NOMO-1 treated with dmso at 0.1 percent for 144 hours (cell line): ENCODE measurements around the gene VEPH1.

Source experiments
- DNase-seq: peaks from one replicate; lab custom pipeline; 2025; ENCODE audit not compliant: unreplicated experiment; lab: John Stamatoyannopoulos, UW

Gene VEPH1

DNA sequence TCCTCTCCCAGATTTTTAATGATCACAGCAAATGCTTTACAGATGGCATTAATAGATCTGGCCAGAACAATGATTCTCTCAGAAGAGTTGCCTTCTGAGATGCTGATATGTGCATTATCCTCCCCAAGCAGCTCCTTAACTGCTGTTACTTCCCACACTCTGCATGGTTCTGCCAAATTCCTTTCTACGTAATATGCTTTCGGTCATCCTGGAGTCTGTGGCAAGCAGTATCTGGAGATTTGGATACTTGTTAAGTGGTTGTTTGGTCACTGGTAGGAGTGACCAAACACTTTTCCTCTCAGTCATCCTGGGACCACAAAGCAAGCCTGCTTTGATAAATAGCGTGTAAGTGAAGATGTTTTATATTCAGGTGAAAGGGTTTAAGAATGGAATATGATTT lies 272.1 kb downstream of the VEPH1 start:
- no peak for DNase-seq

GRCh38 chr3:157226173-157226847 lies 276.9 kb downstream of the VEPH1 start:
- peak; percentile 16 for DNase-seq

- no peak for DNase-seq
Observed at GRCh38 chr3:157225001-157225400, 278.2 kb downstream of the VEPH1 start.

DNA sequence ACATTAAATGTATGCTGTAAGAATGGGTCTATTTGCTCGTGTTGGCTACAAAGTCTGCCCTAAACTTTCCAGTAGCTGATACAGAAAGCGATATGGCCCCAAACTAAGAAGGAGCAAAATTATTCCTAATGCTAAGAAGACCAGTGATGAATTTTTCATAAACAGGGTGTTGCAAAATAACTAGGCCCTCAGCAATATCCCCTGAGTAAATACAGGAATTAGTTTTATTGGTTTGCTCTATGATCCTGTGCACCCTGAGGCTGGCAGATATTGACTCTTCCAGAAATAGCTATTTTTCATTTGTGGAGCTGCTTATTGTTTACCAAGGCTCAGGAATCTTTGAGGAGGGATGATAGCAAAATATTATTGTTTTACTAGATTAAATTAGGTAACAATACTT lies 282.3 kb downstream of the VEPH1 start:
- no peak for DNase-seq

- DNase-seq: no peak
Observed at GRCh38 chr3:157220211-157220610, 283.0 kb downstream of the VEPH1 start.

DNA sequence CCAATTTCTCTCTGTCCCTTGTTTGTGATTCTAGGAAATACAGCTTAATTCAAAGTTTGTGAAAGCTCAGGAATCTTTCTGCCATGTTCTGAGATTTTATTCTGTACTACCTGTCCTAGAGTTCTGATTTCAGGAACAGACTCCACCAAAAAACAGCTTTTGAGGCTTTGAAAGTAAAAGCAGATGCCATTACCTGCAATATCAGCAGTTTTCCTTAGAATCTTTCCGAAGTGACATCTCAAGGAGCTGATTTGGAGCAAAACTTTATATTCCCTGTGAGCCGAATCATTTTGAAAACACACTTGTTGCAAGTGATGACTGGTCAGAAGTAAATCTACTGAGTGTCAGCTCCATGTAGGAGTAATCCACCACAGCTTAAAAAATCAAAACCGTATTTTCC lies 284.0 kb downstream of the VEPH1 start:
- DNase-seq: no peak
